B cell (primary cell): Measurements from ENCODE around the gene CDC42SE1.

Experiments used
- EZH2 ChIP-seq: IDR thresholded peaks from 2 replicates; pipeline ENCODE4 v1.6.1; 2012; ENCODE audit warnings: borderline replicate concordance, low read depth, mild to moderate bottlenecking, moderate library complexity, low read length; ENCODE audit not compliant: insufficient read depth, poor library complexity, severe bottlenecking
- TF ChIP-seq, protein P1 (sequence below): fragments of 200-600 bp; IDR thresholded peaks from one replicate; pipeline ENCODE4 v1.8.0; 2022; ENCODE audit warnings: antibody characterized with exemption, mild to moderate bottlenecking

DNA sequence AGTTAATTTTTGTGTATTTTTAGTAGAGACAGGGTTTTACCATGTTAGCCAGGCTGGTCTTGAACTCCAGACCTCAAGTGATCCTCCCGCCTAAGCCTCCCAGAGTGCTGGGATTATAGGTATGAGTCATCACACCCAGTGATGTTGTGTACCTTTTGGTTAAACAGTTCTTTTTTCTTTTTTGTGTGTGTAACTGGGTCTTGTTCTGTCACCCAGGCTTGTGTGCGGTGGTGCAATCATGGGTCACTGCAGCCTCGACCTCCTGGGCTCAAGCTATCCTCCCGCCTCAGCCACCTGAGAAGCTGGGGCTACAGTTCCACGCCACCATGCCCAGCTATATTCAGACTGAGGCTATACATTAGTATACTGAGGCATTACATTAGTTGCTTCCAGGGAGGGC, 48.9 kb upstream of the CDC42SE1 start:
- TF ChIP-seq, protein P1, sequence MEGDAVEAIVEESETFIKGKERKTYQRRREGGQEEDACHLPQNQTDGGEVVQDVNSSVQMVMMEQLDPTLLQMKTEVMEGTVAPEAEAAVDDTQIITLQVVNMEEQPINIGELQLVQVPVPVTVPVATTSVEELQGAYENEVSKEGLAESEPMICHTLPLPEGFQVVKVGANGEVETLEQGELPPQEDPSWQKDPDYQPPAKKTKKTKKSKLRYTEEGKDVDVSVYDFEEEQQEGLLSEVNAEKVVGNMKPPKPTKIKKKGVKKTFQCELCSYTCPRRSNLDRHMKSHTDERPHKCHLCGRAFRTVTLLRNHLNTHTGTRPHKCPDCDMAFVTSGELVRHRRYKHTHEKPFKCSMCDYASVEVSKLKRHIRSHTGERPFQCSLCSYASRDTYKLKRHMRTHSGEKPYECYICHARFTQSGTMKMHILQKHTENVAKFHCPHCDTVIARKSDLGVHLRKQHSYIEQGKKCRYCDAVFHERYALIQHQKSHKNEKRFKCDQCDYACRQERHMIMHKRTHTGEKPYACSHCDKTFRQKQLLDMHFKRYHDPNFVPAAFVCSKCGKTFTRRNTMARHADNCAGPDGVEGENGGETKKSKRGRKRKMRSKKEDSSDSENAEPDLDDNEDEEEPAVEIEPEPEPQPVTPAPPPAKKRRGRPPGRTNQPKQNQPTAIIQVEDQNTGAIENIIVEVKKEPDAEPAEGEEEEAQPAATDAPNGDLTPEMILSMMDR = no peak
- no peak for TF ChIP-seq EZH2
